ENCODE results near the gene TBC1D22A.

The TBC1D22A gene

GRCh38 chr22:46969961-46970360 lies 207.5 kb downstream of the TBC1D22A start:
- TF ChIP-seq CTCF (IDR thresholded peaks at IDR 0.05; ENCODE audit: extremely low read depth, missing control alignments) = no peak
- peak; percentile 57 for DNase-seq (ENCODE audit: low spot score)

- DNase-seq (ENCODE audit: low spot score) = no peak
- TF ChIP-seq CTCF (IDR thresholded peaks at IDR 0.05; ENCODE audit: extremely low read depth, missing control alignments) = no peak
Observed at GRCh38 chr22:46970411-46971098, 208.1 kb downstream of the TBC1D22A start.

- TF ChIP-seq CTCF (IDR thresholded peaks at IDR 0.05; ENCODE audit: extremely low read depth, missing control alignments) = no peak
- DNase-seq (ENCODE audit: low spot score) = no peak
Observed at GRCh38 chr22:46971099-46971763, 208.8 kb downstream of the TBC1D22A start.

GRCh38 chr22:46971764-46972125 lies 209.3 kb downstream of the TBC1D22A start:
- TF ChIP-seq CTCF (IDR thresholded peaks at IDR 0.05; ENCODE audit: extremely low read depth, missing control alignments) = no peak

GRCh38 chr22:46972256-46972655 lies 209.8 kb downstream of the TBC1D22A start:
- TF ChIP-seq CTCF (IDR thresholded peaks at IDR 0.05; ENCODE audit: extremely low read depth, missing control alignments) = no peak
- DNase-seq (ENCODE audit: low spot score) = no peak

More at GRCh38 chr22:46971764-46972125, 209.3 kb downstream of the TBC1D22A start:
- no peak for DNase-seq (ENCODE audit: low spot score)

GRCh38 chr22:46972901-46973831 lies 210.7 kb downstream of the TBC1D22A start:
- TF ChIP-seq CTCF (IDR thresholded peaks at IDR 0.05; ENCODE audit: extremely low read depth, missing control alignments) = no peak

GRCh38 chr22:46974077-46974476 lies 211.6 kb downstream of the TBC1D22A start:
- no peak for TF ChIP-seq CTCF (IDR thresholded peaks at IDR 0.05; ENCODE audit: extremely low read depth, missing control alignments)
- DNase-seq (ENCODE audit: low spot score) = no peak

More at GRCh38 chr22:46972901-46973831, 210.7 kb downstream of the TBC1D22A start:
- no peak for DNase-seq (ENCODE audit: low spot score)
